Aorta (tissue), 5 donors: ENCODE measurements around the gene POU2F2. TPM values are rescaled to one million over a fixed set of nuclear protein-coding genes. Genes with fewer than 3 reads are reported as not detected.
"Not testable (repeated sequence)": the region's sequence is repeated elsewhere in the genome, so short reads cannot be mapped to it uniquely, and the experiment has no call there.

Experiments
- ATAC-seq: fragments of 200-7000 bp; cut with Tn5 transposase; one replicate; pipeline ENCODE4 v1.9.1; 2022; ENCODE audit warnings: moderate library complexity; ENCODE audit not compliant: low FRiP score
- DNase-seq, 2 donors: peaks; one replicate each; pipeline ENCODE4 v3.0.0-alpha.2; 2020
- H3K27ac ChIP-seq, 2 donors: one replicate each; pipeline ENCODE4 v1.5.1; 2013; ENCODE audit warnings: low read length in 2 of 2, mild to moderate bottlenecking in 2 of 2, moderate library complexity in 2 of 2, control low read depth in 1 of 2, inconsistent platforms in 1 of 2, low read depth in 1 of 2
- H3K27me3 ChIP-seq, 2 donors: one replicate each; pipeline ENCODE4 v1.6.1; 2013; ENCODE audit warnings: control low read depth in 1 of 2, low read length in 1 of 2, mild to moderate bottlenecking in 1 of 2, moderate library complexity in 1 of 2; ENCODE audit not compliant: insufficient read depth in 2 of 2, control insufficient read depth in 1 of 2
- H3K36me3 ChIP-seq, 2 donors: one replicate each; pipeline ENCODE4 v1.6.1; 2013; ENCODE audit warnings: control low read depth in 1 of 2, low read length in 1 of 2, mild to moderate bottlenecking in 1 of 2; ENCODE audit not compliant: insufficient read depth in 2 of 2, control insufficient read depth in 1 of 2
- H3K4me1 ChIP-seq, 2 donors: one replicate each; pipeline ENCODE4 v1.6.1; 2013; ENCODE audit warnings: low read length in 2 of 2, control low read depth in 1 of 2, mild to moderate bottlenecking in 1 of 2, moderate library complexity in 1 of 2; ENCODE audit not compliant: insufficient read depth in 2 of 2, control insufficient read depth in 1 of 2
- H3K4me3 ChIP-seq, 2 donors: one replicate each; pipeline ENCODE4 v1.5.1; 2013; ENCODE audit warnings: low read length in 2 of 2, control low read depth in 1 of 2, mild to moderate bottlenecking in 1 of 2
- H3K9me3 ChIP-seq: one replicate; pipeline ENCODE4 v1.6.1; 2013; ENCODE audit warnings: mild to moderate bottlenecking, low read length; ENCODE audit not compliant: control insufficient read depth
- WGBS, 2 donors: extraction: QIAGEN DNeasy Blood & Tissue Kit; methylation state at CpG; one replicate each; pipeline ENCODE4 v1.1.7; 2013; 5-methylcytosine and 5-hydroxymethylcytosine counted together
- intact Hi-C, 2 donors: fragments of 100-400 bp; cut with DNase I; formaldehyde crosslinking; loops; one replicate each; pipeline versions ENCODE4 v1.14.2 to v1.15.0; 2022
- polyA plus RNA-seq, 2 donors: library from polyadenylated mRNA; stranded (reverse); fragments of 200-250 nt; gene quantifications; one replicate each; pipeline ENCODE4 v1.2.3, GENCODE V29; 2013
- total RNA-seq, 2 donors: library from RNA; stranded (reverse); fragmentation: NEBNext Ultra II Directional; extraction: Animal tissue kit (Norgen Biotek cat#: 25700); gene quantifications; one replicate each; pipeline ENCODE4 v1.2.1, GENCODE V29; 2021
- donor health status: healthy with polysubstance abuse.
- donor health status: Bipolar disorder and iron deficiency.
- donor health status: DM: no; HTN: no; CAD: no.
- donor health status: DM: no; HTN: no; CAD: no.
- donor health status: DM: yes; HTN: yes; CAD: no.

The POU2F2 gene
- total and polyA plus RNA-seq, 4 donors = 2.3 to 9.0 (median 4.3) TPM

GRCh38 chr19:42100241-42100640 is 32.0 kb downstream of the POU2F2 start:
- ATAC-seq, H3K36me3 ChIP-seq, H3K4me3 ChIP-seq, H3K4me1 ChIP-seq, DNase-seq, H3K9me3 ChIP-seq, intact Hi-C loops, H3K27me3 ChIP-seq, H3K27ac ChIP-seq: not testable (repeated sequence)
- WGBS, 2 donors = 86 to 91% methylated on average over 10 of the region's 10 CpGs

GRCh38 chr19:42099336-42099925 is 32.8 kb downstream of the POU2F2 start:
- DNase-seq = no peak
- Histone ChIP-seq H3K36me3 (no peaks in the 10 kb centered on the region), H3K27me3 (no peaks in the 10 kb centered on the region), H3K4me3 (no peak overlapping the region), H3K9me3 (no peaks in the 10 kb centered on the region), H3K4me1 (no peaks in the 10 kb centered on the region), H3K27ac (no peak overlapping the region)
- WGBS, 2 donors = 65 to 67% methylated on average over 6 of the region's 6 CpGs
- ATAC-seq = no peak
- intact Hi-C loops = no loop called here

GRCh38 chr19:42098781-42099180 is 33.5 kb downstream of the POU2F2 start:
- ATAC-seq (no peak), DNase-seq (no peak)
- intact Hi-C loops = no loop called here
- 82 to 86% methylated on average over 6 of the region's 6 CpGs for WGBS, 2 donors
- Histone ChIP-seq H3K4me3 (no peak overlapping the region), H3K9me3 (no peaks in the 10 kb centered on the region), H3K4me1 (no peaks in the 10 kb centered on the region), H3K27ac (no peak overlapping the region), H3K36me3 (no peaks in the 10 kb centered on the region), H3K27me3 (no peaks in the 10 kb centered on the region)

GRCh38 chr19:42097461-42097860 is 34.8 kb downstream of the POU2F2 start:
- ATAC-seq (no peak), DNase-seq (no peak)
- H3K4me3 ChIP-seq = no peak overlapping the region
- H3K4me1 ChIP-seq = no peaks in the 10 kb centered on the region
- no peaks in the 10 kb centered on the region for H3K27me3 ChIP-seq
- WGBS, 2 donors = 80 to 81% methylated on average over 5 of the region's 5 CpGs
- intact Hi-C loops = no loop called here
- H3K36me3 ChIP-seq = no peaks in the 10 kb centered on the region
- no peak overlapping the region for H3K27ac ChIP-seq
- no peaks in the 10 kb centered on the region for H3K9me3 ChIP-seq

GRCh38 chr19:42096255-42096837 is 35.9 kb downstream of the POU2F2 start:
- Histone ChIP-seq H3K4me1 (no peaks in the 10 kb centered on the region), H3K27me3 (no peaks in the 10 kb centered on the region), H3K4me3 (no peak overlapping the region), H3K36me3 (no peaks in the 10 kb centered on the region), H3K27ac (no peak overlapping the region), H3K9me3 (no peaks in the 10 kb centered on the region)
- intact Hi-C loops = no loop called here
- ATAC-seq = no peak
- WGBS, 2 donors = 28 to 42% methylated on average over 10 to 15 of the region's 15 CpGs
- DNase-seq = no peak

GRCh38 chr19:42095814-42096230 is 36.4 kb downstream of the POU2F2 start:
- 12 to 16% methylated on average over 25 to 28 of the region's 28 CpGs for WGBS, 2 donors
- Histone ChIP-seq H3K4me3 (no peak overlapping the region), H3K27ac (no peak overlapping the region), H3K27me3 (no peaks in the 10 kb centered on the region), H3K36me3 (no peaks in the 10 kb centered on the region), H3K9me3 (no peaks in the 10 kb centered on the region), H3K4me1 (no peaks in the 10 kb centered on the region)
- intact Hi-C loops = no loop called here
- ATAC-seq (no peak), DNase-seq (no peak)

GRCh38 chr19:42095142-42095813 is 37.0 kb downstream of the POU2F2 start:
- intact Hi-C loops = no loop called here
- WGBS, 2 donors = 76 to 81% methylated on average over 36 of the region's 36 CpGs
- Histone ChIP-seq H3K9me3 (no peaks in the 10 kb centered on the region), H3K4me1 (no peaks in the 10 kb centered on the region), H3K4me3 (no peak overlapping the region), H3K27ac (no peak overlapping the region), H3K27me3 (no peaks in the 10 kb centered on the region), H3K36me3 (no peaks in the 10 kb centered on the region)
- DNase-seq = no peak
- ATAC-seq = no peak

- WGBS, 2 donors = 46 to 52% methylated on average over 4 of the region's 4 CpGs
- no peaks in the 10 kb centered on the region for H3K4me1 ChIP-seq
- intact Hi-C loops = no loop called here
Observed at GRCh38 chr19:42093926-42094325, 38.3 kb downstream of the POU2F2 start.

GRCh38 chr19:42093505-42093904 is 38.7 kb downstream of the POU2F2 start:
- DNase-seq = no peak
- ATAC-seq = no peak
- Histone ChIP-seq H3K4me3 (no peak overlapping the region), H3K27ac (no peak overlapping the region), H3K27me3 (no peaks in the 10 kb centered on the region), H3K4me1 (no peaks in the 10 kb centered on the region), H3K36me3 (no peaks in the 10 kb centered on the region), H3K9me3 (no peaks in the 10 kb centered on the region)
- WGBS, 2 donors = 55 to 62% methylated on average over 4 of the region's 4 CpGs
- intact Hi-C loops = no loop called here

More at GRCh38 chr19:42093926-42094325, 38.3 kb downstream of the POU2F2 start:
- no peak for DNase-seq
- Histone ChIP-seq H3K27me3 (no peaks in the 10 kb centered on the region), H3K4me3 (no peak overlapping the region), H3K9me3 (no peaks in the 10 kb centered on the region), H3K27ac (no peak overlapping the region), H3K36me3 (no peaks in the 10 kb centered on the region)
- no peak for ATAC-seq
